Fibroblast of skin of scalp (primary cell): ENCODE measurements around the gene DENND5A.

Experiments used
- DNase-seq: peaks from one replicate; pipeline ENCODE4 v3.0.0-alpha.2; 2013

Gene DENND5A

DNA sequence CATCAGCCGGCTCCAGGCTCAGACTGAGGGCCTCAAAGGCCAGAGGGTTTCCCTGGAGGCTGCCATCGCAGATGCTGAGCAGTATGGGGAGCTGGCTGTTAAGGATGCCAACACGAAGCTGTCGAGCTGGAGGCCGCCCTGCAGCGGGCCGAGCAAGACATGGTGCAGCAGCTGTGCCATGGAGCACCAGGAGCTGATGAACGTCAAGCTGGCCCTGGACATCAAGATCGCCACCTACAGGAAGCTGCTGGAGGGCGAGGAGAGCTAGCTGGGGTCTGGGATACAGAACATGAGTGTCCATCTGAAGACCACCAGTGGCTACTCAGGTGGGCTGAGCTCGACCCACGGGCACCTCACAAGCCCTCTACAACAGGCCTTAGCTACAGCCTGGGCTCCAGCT, 169.7 kb downstream of the DENND5A start:
- no peak for DNase-seq

GRCh38 chr11:9094420-9094819, 170.7 kb downstream of the DENND5A start:
- DNase-seq: no peak

DNA sequence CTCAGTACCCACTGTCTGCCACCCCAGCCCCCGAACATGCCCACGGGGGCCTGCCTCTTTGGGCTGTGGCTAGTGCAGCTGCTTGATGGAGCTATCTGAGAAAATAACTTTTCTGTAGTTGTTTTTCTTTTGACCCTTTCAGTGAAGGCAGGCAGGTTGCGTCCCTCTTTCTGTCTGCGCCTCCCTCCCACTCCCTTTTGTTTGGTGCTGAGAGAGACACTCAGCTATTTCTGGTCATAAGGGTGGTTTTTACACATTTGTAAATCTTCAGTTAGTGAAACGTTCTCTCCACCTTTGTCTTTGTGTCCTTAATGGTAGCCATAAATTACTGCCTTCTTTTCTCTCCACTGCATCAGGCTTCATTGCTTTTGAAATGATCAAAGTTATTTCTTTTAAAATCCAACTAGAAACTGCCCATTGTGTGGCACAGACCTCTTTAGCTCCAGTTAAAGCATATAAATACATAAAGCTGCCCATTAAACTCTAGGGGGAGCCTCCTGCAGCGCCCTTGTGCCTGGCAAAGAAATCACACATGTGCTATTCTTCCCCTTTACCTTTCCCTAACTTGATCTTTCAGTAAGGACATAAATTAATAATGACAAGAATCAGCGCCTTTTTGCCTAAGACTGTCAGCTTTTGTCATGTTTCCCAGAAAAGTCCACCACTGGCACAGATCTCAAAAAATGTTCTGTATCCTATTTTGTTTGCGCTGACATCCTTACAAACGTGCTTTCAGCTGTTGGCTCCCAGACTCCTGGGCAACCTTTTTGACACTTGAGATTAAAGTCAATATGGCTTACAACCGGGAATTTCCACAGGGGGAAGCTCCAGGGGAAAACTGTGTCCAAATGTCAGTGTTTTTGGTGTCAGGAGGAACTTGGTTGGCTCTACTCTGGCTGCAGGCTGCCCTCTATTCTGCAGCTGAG, 172.0 kb downstream of the DENND5A start:
- no peak for DNase-seq

- DNase-seq: no peak
Measured at GRCh38 chr11:9092072-9092471, 173.1 kb downstream of the DENND5A start.

- DNase-seq: no peak
Measured at GRCh38 chr11:9091044-9091922, 173.9 kb downstream of the DENND5A start, which contains the start of gene SCUBE2. Gene SCUBE2 (minus strand): TSS chr11:9091599. CDS start chr11:9091528, 71 bp downstream.

GRCh38 chr11:9090488-9091043, 174.6 kb downstream of the DENND5A start:
- DNase-seq: no peak

DNA sequence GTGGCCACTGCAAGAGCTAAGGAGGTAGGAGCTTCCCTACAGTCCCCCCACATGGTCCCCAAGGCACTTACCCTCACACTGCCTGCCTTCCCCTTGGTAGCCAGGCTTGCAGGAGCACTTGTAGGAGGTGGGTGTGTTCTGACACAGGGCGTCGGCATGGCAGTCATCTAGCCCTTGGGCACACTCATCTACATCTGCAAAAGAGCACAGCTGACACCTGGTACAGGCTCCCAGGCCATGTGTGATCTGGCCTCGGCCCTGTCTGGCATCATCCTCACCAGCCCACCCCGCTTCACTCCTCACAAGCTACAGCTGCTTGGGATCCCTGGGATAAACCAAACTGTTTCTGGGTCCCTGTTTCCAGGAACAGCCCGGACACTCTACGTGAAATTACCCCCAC, 175.5 kb downstream of the DENND5A start:
- DNase-seq: no peak

DNA sequence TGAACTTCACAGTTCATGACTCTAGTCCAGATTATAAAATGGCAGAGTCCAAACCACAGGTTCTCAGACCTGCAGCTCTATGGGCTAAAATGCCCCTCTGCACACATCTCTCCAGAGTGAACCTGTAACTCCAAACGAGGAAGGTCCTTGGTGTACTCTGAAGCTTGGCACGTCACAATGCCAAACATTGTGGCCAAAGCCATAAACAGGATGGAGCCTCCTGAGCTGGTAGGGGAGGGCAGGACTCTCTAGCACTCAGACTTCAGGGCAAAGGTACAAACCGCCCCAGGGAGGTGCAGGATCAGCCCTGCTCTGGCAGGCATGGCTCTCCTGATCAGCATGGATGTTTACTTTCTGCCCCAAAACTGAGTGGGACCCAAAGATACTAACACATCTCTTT, 176.1 kb downstream of the DENND5A start:
- DNase-seq: no peak
